ENCODE results near the gene CTNNA3.

DNA sequence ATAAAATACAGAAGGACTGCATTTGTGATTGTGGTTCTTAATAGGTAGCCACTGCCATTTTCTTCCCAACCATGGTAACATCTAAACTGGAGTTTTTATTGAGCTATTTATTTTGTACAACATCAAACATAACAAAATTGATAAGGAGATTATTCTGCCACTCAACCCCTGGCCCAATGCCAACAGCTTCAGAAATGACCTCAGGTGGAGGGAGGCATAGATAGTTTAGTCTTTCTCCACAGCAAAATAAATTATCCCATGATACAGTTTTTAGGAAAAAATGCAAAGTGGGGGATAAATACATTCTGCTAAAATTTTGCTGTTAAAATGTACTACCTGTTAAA is 712.5 kb downstream of the CTNNA3 start:
- TF ChIP-seq, protein P1, sequence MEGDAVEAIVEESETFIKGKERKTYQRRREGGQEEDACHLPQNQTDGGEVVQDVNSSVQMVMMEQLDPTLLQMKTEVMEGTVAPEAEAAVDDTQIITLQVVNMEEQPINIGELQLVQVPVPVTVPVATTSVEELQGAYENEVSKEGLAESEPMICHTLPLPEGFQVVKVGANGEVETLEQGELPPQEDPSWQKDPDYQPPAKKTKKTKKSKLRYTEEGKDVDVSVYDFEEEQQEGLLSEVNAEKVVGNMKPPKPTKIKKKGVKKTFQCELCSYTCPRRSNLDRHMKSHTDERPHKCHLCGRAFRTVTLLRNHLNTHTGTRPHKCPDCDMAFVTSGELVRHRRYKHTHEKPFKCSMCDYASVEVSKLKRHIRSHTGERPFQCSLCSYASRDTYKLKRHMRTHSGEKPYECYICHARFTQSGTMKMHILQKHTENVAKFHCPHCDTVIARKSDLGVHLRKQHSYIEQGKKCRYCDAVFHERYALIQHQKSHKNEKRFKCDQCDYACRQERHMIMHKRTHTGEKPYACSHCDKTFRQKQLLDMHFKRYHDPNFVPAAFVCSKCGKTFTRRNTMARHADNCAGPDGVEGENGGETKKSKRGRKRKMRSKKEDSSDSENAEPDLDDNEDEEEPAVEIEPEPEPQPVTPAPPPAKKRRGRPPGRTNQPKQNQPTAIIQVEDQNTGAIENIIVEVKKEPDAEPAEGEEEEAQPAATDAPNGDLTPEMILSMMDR (IDR thresholded peaks at IDR 0.05): no peak
- TF ChIP-seq POLR2A (IDR thresholded peaks at IDR 0.05): no peak

All from upper lobe of left lung (tissue), 4 donors.